GM12801 (cell line): ENCODE measurements around the gene AVPR1B.

ENCODE experiments used
- CTCF ChIP-seq: IDR thresholded peaks from one replicate; pipeline ENCODE4 v1.5.1; 2011; ENCODE audit warnings: control low read depth; ENCODE audit not compliant: insufficient read length; ENCODE audit errors: extremely low read depth

The AVPR1B gene

DNA sequence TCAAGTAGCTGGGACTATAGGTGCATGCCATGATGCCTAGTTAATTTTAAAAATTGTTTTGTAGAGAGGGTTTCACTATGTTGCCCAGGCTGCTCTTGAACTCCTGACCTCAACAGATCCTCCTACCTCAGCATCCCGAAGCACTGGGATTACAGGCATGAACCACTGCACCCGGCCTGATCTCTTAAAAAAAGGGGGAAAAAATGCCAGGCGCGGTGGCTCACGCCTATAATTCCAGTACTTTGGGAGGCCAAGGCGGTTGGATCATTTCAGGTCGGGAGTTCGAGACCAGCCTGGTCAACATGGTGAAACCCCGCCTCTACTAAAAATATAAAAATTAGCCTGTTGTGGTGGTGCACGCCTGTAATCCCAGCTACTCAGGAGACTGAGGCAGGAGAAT lies 13.2 kb downstream of the AVPR1B start:
- no peak for TF ChIP-seq CTCF

- TF ChIP-seq CTCF, result no peak
Measured at GRCh38 chr1:206102292-206102936, 14.8 kb downstream of the AVPR1B start.

DNA sequence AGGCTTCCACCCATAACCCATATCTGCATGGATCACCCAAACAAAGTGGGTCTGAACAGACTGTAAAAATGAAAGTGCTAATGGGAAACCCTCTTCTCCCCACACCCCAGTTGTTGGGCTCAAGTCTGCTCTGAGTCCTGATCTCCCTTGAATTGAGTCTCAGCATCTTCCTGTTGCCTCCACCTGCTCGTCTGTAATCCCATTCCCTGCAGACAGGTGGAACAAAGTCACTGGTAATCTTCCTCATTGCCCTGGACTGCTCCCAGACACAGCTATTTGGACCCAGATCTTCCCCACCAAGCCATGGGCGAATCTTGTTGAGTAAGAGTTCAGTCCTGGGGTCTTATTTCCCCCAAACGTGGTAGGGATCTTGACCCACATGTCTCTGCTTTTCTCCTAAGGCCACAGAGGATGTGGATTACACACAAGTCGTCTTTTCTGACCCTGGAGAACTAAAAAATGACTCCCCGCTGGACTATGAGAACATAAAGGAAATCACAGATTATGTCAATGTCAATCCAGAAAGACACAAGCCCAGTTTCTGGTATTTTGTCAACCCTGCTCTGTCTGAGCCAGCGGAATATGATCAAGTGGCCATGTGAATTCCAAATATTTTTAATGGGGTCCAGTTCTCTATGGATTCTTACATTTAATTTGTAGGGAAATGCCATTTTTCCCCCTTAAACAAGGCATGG lies 15.7 kb downstream of the AVPR1B start:
- no peak for TF ChIP-seq CTCF

DNA sequence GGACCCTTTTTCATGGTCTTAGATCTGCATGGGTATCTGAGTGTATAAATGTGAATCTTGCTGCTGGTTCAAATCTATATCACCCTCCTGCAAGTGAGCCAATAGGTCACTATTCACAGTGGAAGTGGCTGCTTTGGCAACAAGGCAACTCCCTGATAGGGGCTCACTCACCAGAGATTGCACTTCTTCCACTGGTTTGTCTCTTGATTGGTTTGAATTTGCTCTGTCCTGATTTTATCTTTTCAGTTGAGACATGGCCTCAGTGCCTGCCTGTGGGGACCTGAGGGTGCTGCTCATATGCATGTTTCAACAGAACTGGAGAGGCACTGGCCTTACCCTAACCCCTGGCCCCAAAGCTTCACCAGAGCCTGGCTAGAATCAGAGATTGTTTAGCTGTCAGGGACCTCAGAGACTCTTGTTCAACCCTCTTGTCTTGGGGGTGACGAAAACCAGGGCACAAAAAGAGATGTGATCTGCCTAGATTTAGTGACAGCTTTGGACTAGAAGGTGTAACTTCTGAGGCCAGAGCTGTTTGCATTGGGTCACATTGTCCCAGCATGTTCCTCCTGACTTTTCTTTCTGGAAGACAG lies 16.9 kb downstream of the AVPR1B start:
- TF ChIP-seq CTCF, result no peak

DNA sequence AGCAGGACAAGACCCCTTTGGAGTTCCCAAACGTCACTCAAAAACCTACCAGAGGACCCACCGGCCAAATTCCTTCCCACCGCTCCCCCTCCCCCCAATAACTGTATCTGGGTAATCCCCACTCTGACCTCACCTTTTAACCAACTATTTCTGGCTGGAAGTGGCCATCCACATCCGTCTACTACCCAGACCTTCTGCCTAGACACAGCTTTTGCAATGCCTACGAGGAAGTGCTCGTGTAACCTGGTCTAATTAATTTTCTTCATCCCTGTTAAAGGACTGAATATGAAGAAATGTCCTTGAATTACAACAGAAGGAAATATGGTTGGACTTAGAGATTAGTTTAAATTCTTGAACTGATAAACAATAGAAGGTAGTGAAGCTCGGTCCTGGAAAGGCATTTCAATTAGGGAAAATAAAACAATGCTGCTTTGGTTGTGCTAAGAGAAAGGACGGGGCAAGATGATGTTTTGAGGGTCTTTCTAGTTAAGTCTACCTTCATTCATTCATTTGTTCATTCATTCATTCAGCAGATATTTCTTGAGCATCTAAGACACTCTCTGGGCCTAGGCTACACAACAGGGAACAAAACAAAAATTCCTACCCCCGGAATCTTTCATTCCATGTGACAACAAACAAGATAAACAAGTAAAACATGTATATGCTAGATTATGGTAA lies 18.8 kb downstream of the AVPR1B start:
- TF ChIP-seq CTCF, result no peak

DNA sequence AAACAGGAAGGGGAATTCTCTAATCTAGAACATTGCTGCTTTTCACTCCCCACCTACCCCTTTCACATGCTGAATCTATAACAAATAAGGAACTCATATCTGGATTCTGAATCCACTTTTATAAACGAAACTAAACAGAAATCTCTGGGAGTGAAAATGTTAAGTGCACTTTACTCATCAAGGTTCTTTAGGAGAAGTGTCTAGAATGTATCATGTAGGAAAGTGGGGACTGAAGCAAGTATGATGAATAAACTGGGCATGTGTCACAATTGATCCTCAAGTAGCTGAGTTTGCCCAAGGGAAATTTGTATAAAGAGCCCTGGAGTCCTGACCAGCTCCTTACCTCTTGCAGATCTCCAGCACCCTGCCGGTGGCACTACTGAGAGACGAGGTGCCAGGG lies 19.8 kb downstream of the AVPR1B start:
- TF ChIP-seq CTCF, result no peak

DNA sequence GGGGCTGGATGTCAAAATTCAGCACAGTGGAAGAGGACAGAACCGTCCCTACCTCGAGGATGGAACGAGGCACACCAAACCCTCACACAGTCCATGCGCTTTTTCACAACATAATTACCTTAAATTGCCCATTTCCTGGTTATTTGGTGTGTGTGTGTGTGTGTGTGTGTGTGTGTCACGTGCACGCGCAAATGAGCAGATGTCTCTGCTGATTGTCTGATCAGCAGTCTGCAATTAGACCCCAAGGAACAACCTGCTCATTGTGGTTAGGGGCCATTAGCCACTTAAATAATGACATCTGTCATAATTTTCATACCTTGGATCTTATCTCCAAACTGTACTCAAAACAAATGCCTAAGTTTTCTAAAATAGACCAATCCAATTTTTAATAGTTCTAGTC lies 23.2 kb downstream of the AVPR1B start:
- no peak for TF ChIP-seq CTCF
